Measurements from ENCODE around the gene LTK. TPM values are rescaled to one million over a fixed set of nuclear protein-coding genes. Genes with fewer than 3 reads are reported as not detected.

Gene LTK
- total and polyA plus RNA-seq, 2 of the 4 experiments (the other 2 are of a cell fraction) = 0.18 to 0.62 TPM

- dilution Hi-C loops (cut with HindIII; ENCODE audit: low sequenced_read_pairs, unreplicated experiment) (no loop called here), in situ Hi-C loops (cut with MboI; ENCODE audit: low sequenced_read_pairs) (no loop called here), intact Hi-C loops (cut with micrococcal nuclease) (loop anchor here (5.0 to 10.0 kb wide), 3 partner anchors 47 to 190 kb away; no protein-coding TSS in a partner anchor)
- POLR2A ChIA-PET (ENCODE audit: unreplicated experiment) = no interaction called here
- Histone ChIP-seq H4K20me1 (ENCODE audit: insufficient read depth, low read length) (peaks cover 11% of the 10 kb centered on the region; the same call in 1 of the 2 replicates), H3K4me2 (ENCODE audit: low read depth, low read length) (no peak overlapping the region), H3K4me3 (ENCODE audit: insufficient read depth, low read depth, low read length) (no peak overlapping the region), H3K9me3 (ENCODE audit: control insufficient read depth, insufficient read depth, low read length) (no peaks in the 10 kb centered on the region), H2AFZ (replicated peaks; ENCODE audit: low read length, poor library complexity) (no peak overlapping the region), H2BK120ac (ENCODE audit: low read depth, low read length) (no peak overlapping the region), H3K27me3 (ENCODE audit: control insufficient read depth, insufficient read depth, low read length) (no peaks in the 10 kb centered on the region), H2AK9ac (replicated peaks; ENCODE audit: low read depth, low read length, poor library complexity) (no peak overlapping the region), H3K14ac (replicated peaks; ENCODE audit: low read depth, low read length) (no peak overlapping the region), H2BK5ac (ENCODE audit: low read depth, low read length, poor library complexity, severe bottlenecking) (no peak overlapping the region), H4K91ac (ENCODE audit: insufficient read depth, low read depth, low read length) (no peak overlapping the region), H3K36me3 (ENCODE audit: control insufficient read depth, insufficient read depth, low read length) (no peaks in the 10 kb centered on the region), H3K56ac (ENCODE audit: extremely low read depth, insufficient read depth, low read length) (no peak overlapping the region), H3K79me1 (ENCODE audit: low read depth in 1 of 2, low read length in 2 of 2) (peaks cover 5 to 10% of the 10 kb centered on the region in 2 experiments), H3K27ac (ENCODE audit: insufficient read depth, low read length) (no peak overlapping the region), H3K18ac (ENCODE audit: low read depth, low read length) (no peak overlapping the region), H3K4ac (ENCODE audit: low read depth, low read length) (no peak overlapping the region), H3K4me1 (ENCODE audit: control insufficient read depth, insufficient read depth, low read length) (peaks cover 8% of the 10 kb centered on the region), H4K8ac (ENCODE audit: low read depth in 2 of 2, low read length in 2 of 2) (no peak overlapping the region), H4K5ac (ENCODE audit: low read depth, low read length) (no peak overlapping the region), H3K9ac (ENCODE audit: low read depth, low read length) (no peak overlapping the region), H3K9me1 (ENCODE audit: insufficient read depth, low read length) (0 out of 2 replicates have a peak, but pooled peaks cover 9% of the 10 kb centered on the region), H2AK5ac (ENCODE audit: low read depth, low read length) (no peak overlapping the region), H2BK15ac (ENCODE audit: low read depth, low read length) (no peak overlapping the region), H2BK20ac (ENCODE audit: low read depth, low read length) (no peak overlapping the region), H3K23ac (ENCODE audit: low read depth, low read length) (no peak overlapping the region)
- 100% methylated on average over 1 of the region's 3 CpGs; no CpG with 5 or more reads in 1 of the 2 experiments for WGBS, 2 experiments (ENCODE audit: extremely low coverage in 2 of 2, insufficient read length in 1 of 2)
- TF ChIP-seq RAD21 (IDR thresholded peaks at IDR 0.05; ENCODE audit: low read length) (no peak), MXI1 (IDR thresholded peaks at IDR 0.05; ENCODE audit: borderline replicate concordance, low read depth, low read length) (no peak), RCOR1 (IDR thresholded peaks at IDR 0.05; ENCODE audit: insufficient replicate concordance, low read length) (no peak), MAFK (IDR thresholded peaks at IDR 0.05; ENCODE audit: low read depth, low read length) (no peak), BHLHE40 (IDR thresholded peaks at IDR 0.05; ENCODE audit: low read depth, low read length) (no peak), SMC3 (IDR thresholded peaks at IDR 0.05; ENCODE audit: low read depth, low read length) (no peak), POLR2A (IDR thresholded peaks at IDR 0.05; ENCODE audit: low read depth, low read length) (no peak), NFE2L2 (IDR thresholded peaks at IDR 0.05; ENCODE audit: low read depth, low read length) (no peak), CEBPB (IDR thresholded peaks at IDR 0.05; ENCODE audit: low read depth, low read length) (no peak), CHD1 (IDR thresholded peaks at IDR 0.05; ENCODE audit: low read depth, low read length) (no peak), FOS (IDR thresholded peaks at IDR 0.05; ENCODE audit: low read depth, low read length) (no peak), RFX5 (IDR thresholded peaks at IDR 0.05; ENCODE audit: low read depth, low read length) (no peak), MAZ (IDR thresholded peaks at IDR 0.05; ENCODE audit: borderline replicate concordance, low read depth, low read length) (no peak)
- TF ChIP-seq, protein P1, sequence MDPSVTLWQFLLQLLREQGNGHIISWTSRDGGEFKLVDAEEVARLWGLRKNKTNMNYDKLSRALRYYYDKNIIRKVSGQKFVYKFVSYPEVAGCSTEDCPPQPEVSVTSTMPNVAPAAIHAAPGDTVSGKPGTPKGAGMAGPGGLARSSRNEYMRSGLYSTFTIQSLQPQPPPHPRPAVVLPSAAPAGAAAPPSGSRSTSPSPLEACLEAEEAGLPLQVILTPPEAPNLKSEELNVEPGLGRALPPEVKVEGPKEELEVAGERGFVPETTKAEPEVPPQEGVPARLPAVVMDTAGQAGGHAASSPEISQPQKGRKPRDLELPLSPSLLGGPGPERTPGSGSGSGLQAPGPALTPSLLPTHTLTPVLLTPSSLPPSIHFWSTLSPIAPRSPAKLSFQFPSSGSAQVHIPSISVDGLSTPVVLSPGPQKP (IDR thresholded peaks at IDR 0.05; ENCODE audit: borderline replicate concordance, low read depth, low read length) = no peak
- TF ChIP-seq, protein P2, sequence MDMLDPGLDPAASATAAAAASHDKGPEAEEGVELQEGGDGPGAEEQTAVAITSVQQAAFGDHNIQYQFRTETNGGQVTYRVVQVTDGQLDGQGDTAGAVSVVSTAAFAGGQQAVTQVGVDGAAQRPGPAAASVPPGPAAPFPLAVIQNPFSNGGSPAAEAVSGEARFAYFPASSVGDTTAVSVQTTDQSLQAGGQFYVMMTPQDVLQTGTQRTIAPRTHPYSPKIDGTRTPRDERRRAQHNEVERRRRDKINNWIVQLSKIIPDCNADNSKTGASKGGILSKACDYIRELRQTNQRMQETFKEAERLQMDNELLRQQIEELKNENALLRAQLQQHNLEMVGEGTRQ (IDR thresholded peaks at IDR 0.05; ENCODE audit: low read depth, low read length) = no peak
- TF ChIP-seq, protein P3, sequence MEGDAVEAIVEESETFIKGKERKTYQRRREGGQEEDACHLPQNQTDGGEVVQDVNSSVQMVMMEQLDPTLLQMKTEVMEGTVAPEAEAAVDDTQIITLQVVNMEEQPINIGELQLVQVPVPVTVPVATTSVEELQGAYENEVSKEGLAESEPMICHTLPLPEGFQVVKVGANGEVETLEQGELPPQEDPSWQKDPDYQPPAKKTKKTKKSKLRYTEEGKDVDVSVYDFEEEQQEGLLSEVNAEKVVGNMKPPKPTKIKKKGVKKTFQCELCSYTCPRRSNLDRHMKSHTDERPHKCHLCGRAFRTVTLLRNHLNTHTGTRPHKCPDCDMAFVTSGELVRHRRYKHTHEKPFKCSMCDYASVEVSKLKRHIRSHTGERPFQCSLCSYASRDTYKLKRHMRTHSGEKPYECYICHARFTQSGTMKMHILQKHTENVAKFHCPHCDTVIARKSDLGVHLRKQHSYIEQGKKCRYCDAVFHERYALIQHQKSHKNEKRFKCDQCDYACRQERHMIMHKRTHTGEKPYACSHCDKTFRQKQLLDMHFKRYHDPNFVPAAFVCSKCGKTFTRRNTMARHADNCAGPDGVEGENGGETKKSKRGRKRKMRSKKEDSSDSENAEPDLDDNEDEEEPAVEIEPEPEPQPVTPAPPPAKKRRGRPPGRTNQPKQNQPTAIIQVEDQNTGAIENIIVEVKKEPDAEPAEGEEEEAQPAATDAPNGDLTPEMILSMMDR (conservative IDR thresholded peaks at IDR 0.05; ENCODE audit: low read depth, low read length) = no peak
- ATAC-seq (ENCODE audit: low read depth) = no peak
- no peak for DNase-seq
- CTCF ChIA-PET = no interaction called here
- no TSS peak for BruUV-seq (replicated peaks)
Measured at GRCh38 chr15:41554915-41555314, 41.3 kb upstream of the LTK start.

Measured in IMR-90 (cell line).